GM23248 (cell line): Measurements from ENCODE around the gene TLE1. TPM values are rescaled to one million over a fixed set of nuclear protein-coding genes. Genes with fewer than 3 reads are reported as not detected.

Source experiments
- DNase-seq: peaks from one replicate; pipeline ENCODE4 v3.0.0-alpha.2; 2015
- H2AFZ ChIP-seq: fragments of 200-600 bp; sonication (generic); 2 replicates; pipeline ENCODE4 v1.6.1; 2016; ENCODE audit warnings: antibody characterized with exemption
- H3F3A ChIP-seq: fragments of 200-600 bp; sonication (generic); 2 replicates; pipeline ENCODE4 v1.6.1; 2016; ENCODE audit warnings: mild to moderate bottlenecking, antibody characterized with exemption, mixed run types; ENCODE audit not compliant: insufficient read depth
- H3K27ac ChIP-seq: fragments of 200-600 bp; sonication (generic); 2 replicates; pipeline ENCODE4 v1.5.1; 2016; ENCODE audit warnings: mild to moderate bottlenecking
- H3K27me3 ChIP-seq: fragments of 200-600 bp; sonication (generic); replicated peaks from 2 replicates; pipeline ENCODE4 v1.6.1; 2016; ENCODE audit warnings: mild to moderate bottlenecking; ENCODE audit not compliant: insufficient read depth
- H3K36me3 ChIP-seq: fragments of 200-600 bp; sonication (generic); 2 replicates; pipeline ENCODE4 v1.6.1; 2016; ENCODE audit warnings: low read depth, mild to moderate bottlenecking
- H3K4me1 ChIP-seq: fragments of 200-600 bp; sonication (generic); 2 replicates; pipeline ENCODE4 v1.6.1; 2016; ENCODE audit warnings: mild to moderate bottlenecking; ENCODE audit not compliant: insufficient read depth
- H3K4me2 ChIP-seq: fragments of 200-600 bp; sonication (generic); one replicate; pipeline ENCODE4 v1.6.1; 2016; ENCODE audit warnings: mild to moderate bottlenecking; ENCODE audit not compliant: unreplicated experiment
- H3K4me3 ChIP-seq: fragments of 200-600 bp; sonication (generic); 2 replicates; pipeline ENCODE4 v1.5.1; 2016; ENCODE audit warnings: mild to moderate bottlenecking
- H3K79me2 ChIP-seq: fragments of 200-600 bp; sonication (generic); 2 replicates; pipeline ENCODE4 v1.6.1; 2016; ENCODE audit warnings: mild to moderate bottlenecking; ENCODE audit not compliant: insufficient read depth
- H3K9ac ChIP-seq: fragments of 200-600 bp; sonication (generic); 2 replicates; pipeline ENCODE4 v1.6.1; 2016; ENCODE audit warnings: mild to moderate bottlenecking
- H3K9me2 ChIP-seq: fragments of 200-600 bp; sonication (generic); 2 replicates; pipeline ENCODE4 v1.6.1; 2016; ENCODE audit warnings: mixed run types, mild to moderate bottlenecking, moderate library complexity; ENCODE audit not compliant: insufficient read depth
- H3K9me3 ChIP-seq: fragments of 200-600 bp; sonication (generic); one replicate; pipeline ENCODE4 v1.6.1; 2017; ENCODE audit warnings: low read depth
- H4K20me1 ChIP-seq: fragments of 200-600 bp; sonication (generic); 2 replicates; pipeline ENCODE4 v1.6.0; 2016; ENCODE audit not compliant: insufficient read depth
- EZH2 ChIP-seq: fragments of 200-600 bp; sonication (generic); IDR thresholded peaks from 2 replicates; pipeline ENCODE4 v1.6.1; 2018; ENCODE audit warnings: antibody characterized with exemption, mild to moderate bottlenecking; ENCODE audit not compliant: insufficient read depth, poor library complexity, severe bottlenecking
- EZH2phosphoT487 ChIP-seq: fragments of 200-600 bp; sonication (generic); IDR thresholded peaks from 2 replicates; pipeline ENCODE4 v1.6.1; 2018; ENCODE audit warnings: antibody characterized with exemption, moderate library complexity, mild to moderate bottlenecking, low read depth; ENCODE audit not compliant: insufficient read depth
- WGBS, 2 experiments: methylation state at CpG; one replicate each; pipeline ENCODE4 v1.1.6; 2015 to 2017; ENCODE audit warnings: low lambda C conversion rate in 2 of 2, low coverage in 1 of 2; ENCODE audit errors: missing lambda C conversion rate in 2 of 2; 5-methylcytosine and 5-hydroxymethylcytosine counted together
- in situ Hi-C: fragments of 300-500 bp; cut with MboI; formaldehyde crosslinking; loops from 2 replicates; pipeline ENCODE4 v1.15.0; 2020
- polyA plus RNA-seq: library from polyadenylated mRNA; unstranded; fragments of >200 nt; fragmentation: Nextera tagmentation; extraction: Ambion mirVana; gene quantifications from 2 replicates; pipeline ENCODE4 v1.2.1, GENCODE V29; 2016
- total RNA-seq: library from RNA; depleted of rRNA; stranded (reverse); fragments of >200 nt; shearing (Covaris generic); gene quantifications from 2 replicates; pipeline ENCODE4 v1.2.3, GENCODE V29; 2014

Gene TLE1
- total and polyA plus RNA-seq, 2 experiments from 2014 or later: 6.4 to 14.4 TPM

DNA sequence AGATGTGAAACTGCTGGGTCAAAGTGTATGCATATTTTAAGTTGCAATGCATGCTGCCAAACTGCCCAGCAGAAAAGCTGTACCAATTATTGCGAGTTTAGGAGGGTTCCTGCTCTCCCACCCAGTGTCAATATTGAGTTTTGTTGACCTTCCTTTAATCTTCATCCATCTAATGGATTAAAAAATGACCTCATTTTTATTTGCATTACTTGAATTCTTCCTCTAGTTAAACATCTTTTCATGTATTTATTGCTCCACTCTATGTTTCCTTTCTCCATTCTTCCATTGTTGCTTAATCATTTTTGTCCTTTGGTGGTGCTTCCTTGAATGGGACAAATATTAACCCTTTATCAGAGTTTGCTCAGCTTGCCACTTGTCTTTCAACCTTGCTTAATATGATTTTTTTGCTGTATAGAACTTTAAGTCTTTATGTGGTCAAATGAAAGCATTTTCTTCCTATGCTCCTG is 32.4 kb downstream of the TLE1 start:
- WGBS, 2 experiments: 84 to 89% methylated on average over 1 of the region's 1 CpG
- in situ Hi-C loops: no loop called here
- no peak overlapping the region for H3K4me2 ChIP-seq

GRCh38 chr9:81656004-81656403 is 33.3 kb downstream of the TLE1 start:
- 75 to 91% methylated on average over 3 of the region's 3 CpGs for WGBS, 2 experiments
- Histone ChIP-seq H3K4me2 (no peak overlapping the region), H3K36me3 (no peaks in the 10 kb centered on the region), H3K27ac (no peak overlapping the region), H3K79me2 (no peaks in the 10 kb centered on the region), H3K9me3 (no peaks in the 10 kb centered on the region), H3K9me2 (no peaks in the 10 kb centered on the region), H3K9ac (no peak overlapping the region), H4K20me1 (no peaks in the 10 kb centered on the region), H2AFZ (no peak overlapping the region), H3K27me3 (no peaks in the 10 kb centered on the region), H3F3A (peaks cover 11% of the 10 kb centered on the region; the same call in 1 of the 2 replicates), H3K4me3 (no peak overlapping the region), H3K4me1 (peaks cover 12% of the 10 kb centered on the region)
- in situ Hi-C loops: no loop called here
- no peak for DNase-seq
- TF ChIP-seq EZH2 (no peak), EZH2phosphoT487 (no peak)

More for the DNA sequence above, 32.4 kb downstream of the TLE1 start:
- H3K79me2 ChIP-seq: peaks cover 6% of the 10 kb centered on the region; the same call in 1 of the 2 replicates
- peaks cover 16% of the 10 kb centered on the region; the same call in 1 of the 2 replicates for H3F3A ChIP-seq
- no peaks in the 10 kb centered on the region for H3K36me3 ChIP-seq
- no peaks in the 10 kb centered on the region for H4K20me1 ChIP-seq
- no peak overlapping the region for H2AFZ ChIP-seq
- H3K4me1 ChIP-seq: peaks cover 12% of the 10 kb centered on the region
- TF ChIP-seq EZH2phosphoT487 (no peak), EZH2 (no peak)
- no peaks in the 10 kb centered on the region for H3K9me3 ChIP-seq
- H3K27ac ChIP-seq: no peak overlapping the region
- no peaks in the 10 kb centered on the region for H3K9me2 ChIP-seq
- H3K9ac ChIP-seq: no peak overlapping the region
- H3K4me3 ChIP-seq: no peak overlapping the region
- H3K27me3 ChIP-seq: no peaks in the 10 kb centered on the region
- no peak for DNase-seq

- 91 to 93% methylated on average over 3 of the region's 3 CpGs for WGBS, 2 experiments
- Histone ChIP-seq H3K9me3 (no peaks in the 10 kb centered on the region), H3K4me3 (no peak overlapping the region), H3K4me2 (peak overlapping the region; percentile 14), H2AFZ (no peak overlapping the region), H3K9ac (no peak overlapping the region), H3F3A (peaks cover 11% of the 10 kb centered on the region; the same call in 1 of the 2 replicates), H3K4me1 (peaks cover 12% of the 10 kb centered on the region), H4K20me1 (no peaks in the 10 kb centered on the region), H3K27ac (no peak overlapping the region), H3K27me3 (no peaks in the 10 kb centered on the region), H3K79me2 (no peaks in the 10 kb centered on the region), H3K36me3 (peaks cover 3% of the 10 kb centered on the region; the same call in 1 of the 2 replicates), H3K9me2 (no peaks in the 10 kb centered on the region)
- TF ChIP-seq EZH2 (no peak), EZH2phosphoT487 (no peak)
- in situ Hi-C loops: no loop called here
- DNase-seq: peak; percentile 37
These were observed 36.1 kb downstream of the TLE1 start for GRCh38 chr9:81653240-81653639.

- Histone ChIP-seq H3K79me2 (no peaks in the 10 kb centered on the region), H3K9me3 (no peaks in the 10 kb centered on the region), H3F3A (peaks cover 11% of the 10 kb centered on the region; the same call in 1 of the 2 replicates), H3K4me1 (peaks cover 12% of the 10 kb centered on the region), H3K27ac (no peak overlapping the region), H3K27me3 (no peaks in the 10 kb centered on the region), H3K9ac (no peak overlapping the region), H3K4me2 (no peak overlapping the region), H4K20me1 (no peaks in the 10 kb centered on the region), H2AFZ (no peak overlapping the region), H3K9me2 (no peaks in the 10 kb centered on the region), H3K36me3 (peaks cover 3% of the 10 kb centered on the region; the same call in 1 of the 2 replicates), H3K4me3 (no peak overlapping the region)
- WGBS, 2 experiments: 91 to 94% methylated on average over 7 of the region's 7 CpGs
- in situ Hi-C loops: no loop called here
- no peak for TF ChIP-seq EZH2
- no peak for TF ChIP-seq EZH2phosphoT487
- no peak for DNase-seq
These were observed 37.2 kb downstream of the TLE1 start for GRCh38 chr9:81652058-81652687.
